Small intestine (tissue), 7 donors: ENCODE data around the gene HHIP. TPM values are rescaled to one million over a fixed set of nuclear protein-coding genes. Genes with fewer than 3 reads are reported as not detected.

Experiments
- DNase-seq, 2 donors: peaks; one replicate each; pipeline versions ENCODE4 v3.0.0 to v3.0.0-alpha.2; 2013
- FAIRE-seq: peaks from 2 replicates; lab custom pipeline; 2012; peaks lifted over from hg19 to GRCh38; lab: Jason Lieb, UNC
- H3K27ac ChIP-seq, 3 donors: one replicate each; pipeline ENCODE4 v1.5.1; 2013; ENCODE audit warnings: low read length in 2 of 3, mild to moderate bottlenecking in 2 of 3, control low read depth in 1 of 3, inconsistent platforms in 1 of 3, low read depth in 1 of 3, moderate library complexity in 1 of 3
- H3K27me3 ChIP-seq, 3 donors: one replicate each; pipeline ENCODE4 v1.6.1; 2013; ENCODE audit warnings: low read length in 3 of 3, inconsistent platforms in 1 of 3; ENCODE audit not compliant: control insufficient read depth in 3 of 3, insufficient read depth in 3 of 3
- H3K36me3 ChIP-seq, 3 donors: one replicate each; pipeline ENCODE4 v1.6.1; 2013; ENCODE audit warnings: low read length in 3 of 3, inconsistent platforms in 1 of 3, low read depth in 1 of 3, mild to moderate bottlenecking in 1 of 3, moderate library complexity in 1 of 3; ENCODE audit not compliant: control insufficient read depth in 3 of 3, insufficient read depth in 2 of 3
- H3K4me1 ChIP-seq, 3 donors: one replicate each; pipeline ENCODE4 v1.6.1; 2013; ENCODE audit warnings: low read length in 2 of 3, inconsistent platforms in 1 of 3, low read depth in 1 of 3, mild to moderate bottlenecking in 1 of 3, moderate library complexity in 1 of 3; ENCODE audit not compliant: control insufficient read depth in 3 of 3, insufficient read depth in 2 of 3
- H3K4me3 ChIP-seq, 3 donors: one replicate each; pipeline ENCODE4 v1.5.1; 2013; ENCODE audit warnings: low read length in 3 of 3, control low read depth in 1 of 3, inconsistent platforms in 1 of 3, low read depth in 1 of 3, mild to moderate bottlenecking in 1 of 3, moderate library complexity in 1 of 3
- H3K9me3 ChIP-seq, 2 donors: one replicate each; pipeline ENCODE4 v1.6.1; 2013; ENCODE audit warnings: low read depth in 1 of 2, low read length in 1 of 2; ENCODE audit not compliant: control insufficient read depth in 2 of 2, insufficient read depth in 1 of 2
- WGBS, 3 donors: extraction: QIAGEN DNeasy Blood & Tissue Kit; methylation state at CpG; one replicate each; pipeline ENCODE4 v1.1.7; 2013; 5-methylcytosine and 5-hydroxymethylcytosine counted together
- polyA plus RNA-seq, 4 donors: library from polyadenylated mRNA; stranded (reverse) in 3 of 4; unstranded in 1 of 4; fragments of 200-250 nt in 3 of 4; fragments of 120-200 nt in 1 of 4; gene quantifications; one replicate each; pipeline versions ENCODE4 v1.2.1 to v1.2.3, GENCODE V29; 2013
- donor health status: healthy with polysubstance abuse.
- donor health status: control.
- donor health status: control.
- donor health status: Bipolar disorder and iron deficiency.
- donor health status: healthy.

HHIP gene
- polyA plus RNA-seq, 4 donors, result 0.22 to 14.7 (median 0.81) TPM

- H3K4me3 ChIP-seq, result no peak overlapping the region
- WGBS, 3 donors, result 25 to 46% (median 25%) methylated on average over 1 of the region's 1 CpG
- H3K27me3 ChIP-seq, result no peaks in the 10 kb centered on the region
- no peak overlapping the region for H3K27ac ChIP-seq
- DNase-seq (no peak), FAIRE-seq (no peak)
- H3K4me1 ChIP-seq, result no peaks in the 10 kb centered on the region
- no peaks in the 10 kb centered on the region for H3K9me3 ChIP-seq
- no peaks in the 10 kb centered on the region for H3K36me3 ChIP-seq
Observed at GRCh38 chr4:144658903-144659302, 12.9 kb downstream of the HHIP start.

- no peaks in the 10 kb centered on the region for H3K9me3 ChIP-seq
- no peak overlapping the region for H3K27ac ChIP-seq
- WGBS, 3 donors, result 61 to 68% (median 65%) methylated on average over 5 of the region's 5 CpGs
- no peak overlapping the region for H3K4me3 ChIP-seq
- FAIRE-seq (no peak), DNase-seq (no peak)
- H3K27me3 ChIP-seq, result no peaks in the 10 kb centered on the region
- H3K36me3 ChIP-seq, result no peaks in the 10 kb centered on the region
- no peaks in the 10 kb centered on the region for H3K4me1 ChIP-seq
Observed at GRCh38 chr4:144659447-144659846, 13.5 kb downstream of the HHIP start.

- Histone ChIP-seq H3K36me3 (no peaks in the 10 kb centered on the region), H3K4me1 (no peaks in the 10 kb centered on the region), H3K9me3 (no peaks in the 10 kb centered on the region), H3K4me3 (no peak overlapping the region), H3K27ac (no peak overlapping the region), H3K27me3 (no peaks in the 10 kb centered on the region)
- no peak for FAIRE-seq
- WGBS, 3 donors, result 62 to 71% (median 68%) methylated on average over 7 of the region's 7 CpGs
- no peak for DNase-seq
Observed at GRCh38 chr4:144663834-144664475, 18.0 kb downstream of the HHIP start.

GRCh38 chr4:144666539-144667175 lies 20.7 kb downstream of the HHIP start:
- DNase-seq (no peak), FAIRE-seq (no peak)
- Histone ChIP-seq H3K4me3 (no peak overlapping the region), H3K4me1 (no peaks in the 10 kb centered on the region), H3K27ac (no peak overlapping the region), H3K27me3 (no peaks in the 10 kb centered on the region), H3K9me3 (no peaks in the 10 kb centered on the region), H3K36me3 (no peaks in the 10 kb centered on the region)
- 81 to 93% (median 90%) methylated on average over 2 of the region's 2 CpGs for WGBS, 3 donors

GRCh38 chr4:144667500-144667899 lies 21.5 kb downstream of the HHIP start:
- WGBS, 3 donors, result 75 to 81% (median 81%) methylated on average over 2 of the region's 2 CpGs

GRCh38 chr4:144670776-144671175 lies 24.8 kb downstream of the HHIP start:
- Histone ChIP-seq H3K4me1 (no peaks in the 10 kb centered on the region), H3K4me3 (no peak overlapping the region), H3K9me3 (no peaks in the 10 kb centered on the region), H3K27me3 (no peaks in the 10 kb centered on the region), H3K36me3 (no peaks in the 10 kb centered on the region), H3K27ac (no peak overlapping the region)
- DNase-seq (no peak), FAIRE-seq (no peak)
- 63 to 69% (median 63%) methylated on average over 5 of the region's 5 CpGs for WGBS, 3 donors

More at GRCh38 chr4:144667500-144667899, 21.5 kb downstream of the HHIP start:
- Histone ChIP-seq H3K27ac (no peak overlapping the region), H3K4me1 (no peaks in the 10 kb centered on the region), H3K4me3 (no peak overlapping the region), H3K36me3 (no peaks in the 10 kb centered on the region), H3K27me3 (no peaks in the 10 kb centered on the region), H3K9me3 (no peaks in the 10 kb centered on the region)
- DNase-seq (no peak), FAIRE-seq (no peak)

- 13 to 43% (median 25%) methylated on average over 1 of the region's 1 CpG for WGBS, 3 donors
- no peak overlapping the region for H3K27ac ChIP-seq
- no peak for FAIRE-seq
Observed at GRCh38 chr4:144674711-144675110, 28.8 kb downstream of the HHIP start.

GRCh38 chr4:144681806-144682205 lies 35.9 kb downstream of the HHIP start:
- H3K27ac ChIP-seq, result no peak overlapping the region
- WGBS, 3 donors, result 41 to 57% (median 44%) methylated on average over 3 of the region's 3 CpGs
- H3K36me3 ChIP-seq, result no peaks in the 10 kb centered on the region
- no peaks in the 10 kb centered on the region for H3K27me3 ChIP-seq
- DNase-seq, result no peak
- H3K4me3 ChIP-seq, result no peak overlapping the region
- no peak for FAIRE-seq
- H3K9me3 ChIP-seq, result no peaks in the 10 kb centered on the region
- no peaks in the 10 kb centered on the region for H3K4me1 ChIP-seq

More at GRCh38 chr4:144674711-144675110, 28.8 kb downstream of the HHIP start:
- Histone ChIP-seq H3K36me3 (no peaks in the 10 kb centered on the region), H3K4me3 (no peak overlapping the region), H3K27me3 (no peaks in the 10 kb centered on the region), H3K4me1 (no peaks in the 10 kb centered on the region), H3K9me3 (no peaks in the 10 kb centered on the region)
- no peak for DNase-seq
